Measurements from ENCODE around the gene ZNF578. TPM values are rescaled to one million over a fixed set of nuclear protein-coding genes. Genes with fewer than 3 reads are reported as not detected.
"Not testable (repeated sequence)": the region's sequence is repeated elsewhere in the genome, so short reads cannot be mapped to it uniquely, and the experiment has no call there.

ZNF578 gene
- total and polyA plus RNA-seq, 2 of the 4 experiments (the other 2 are of a cell fraction): 1.4 to 4.1 TPM

- H2AK9ac ChIP-seq (replicated peaks; ENCODE audit: low read depth, low read length, poor library complexity); ATAC-seq (ENCODE audit: low read depth); H3K23ac ChIP-seq (ENCODE audit: low read depth, low read length); H4K5ac ChIP-seq (ENCODE audit: low read depth, low read length); H2BK5ac ChIP-seq (ENCODE audit: low read depth, low read length, poor library complexity, severe bottlenecking); H3K9me1 ChIP-seq (ENCODE audit: insufficient read depth, low read length); BruUV-seq (replicated peaks); H2BK15ac ChIP-seq (ENCODE audit: low read depth, low read length); H4K20me1 ChIP-seq (ENCODE audit: insufficient read depth, low read length); H3K36me3 ChIP-seq (ENCODE audit: control insufficient read depth, insufficient read depth, low read length); H3K4me1 ChIP-seq (ENCODE audit: control insufficient read depth, insufficient read depth, low read length); H3K4me2 ChIP-seq (ENCODE audit: low read depth, low read length); H3K27ac ChIP-seq (ENCODE audit: insufficient read depth, low read length); H3K18ac ChIP-seq (ENCODE audit: low read depth, low read length); H2BK20ac ChIP-seq (ENCODE audit: low read depth, low read length); DNase-seq; dilution Hi-C loops (cut with HindIII; ENCODE audit: low sequenced_read_pairs, unreplicated experiment); intact Hi-C loops (cut with micrococcal nuclease); H3K56ac ChIP-seq (ENCODE audit: extremely low read depth, insufficient read depth, low read length); CTCF ChIA-PET; H4K8ac ChIP-seq (ENCODE audit: low read depth in 2 of 2, low read length in 2 of 2); H2BK120ac ChIP-seq (ENCODE audit: low read depth, low read length); POLR2A ChIA-PET (ENCODE audit: unreplicated experiment); H3K4me3 ChIP-seq (ENCODE audit: insufficient read depth, low read depth, low read length); H2AFZ ChIP-seq (replicated peaks; ENCODE audit: low read length, poor library complexity); H3K79me1 ChIP-seq (ENCODE audit: low read depth in 1 of 2, low read length in 2 of 2); in situ Hi-C loops (cut with MboI; ENCODE audit: low sequenced_read_pairs); H3K9ac ChIP-seq (ENCODE audit: low read depth, low read length); H3K14ac ChIP-seq (replicated peaks; ENCODE audit: low read depth, low read length); H3K4ac ChIP-seq (ENCODE audit: low read depth, low read length); H4K91ac ChIP-seq (ENCODE audit: insufficient read depth, low read depth, low read length); H3K27me3 ChIP-seq (ENCODE audit: control insufficient read depth, insufficient read depth, low read length); H2AK5ac ChIP-seq (ENCODE audit: low read depth, low read length): not testable (repeated sequence)
- H3K9me3 ChIP-seq (ENCODE audit: control insufficient read depth, insufficient read depth, low read length): peaks cover 56% of the 10 kb centered on the region
- WGBS, 2 experiments (ENCODE audit: extremely low coverage in 2 of 2, insufficient read length in 1 of 2): no CpG with 5 or more reads among the region's 7 CpGs
These were observed 31.7 kb downstream of the ZNF578 start for GRCh38 chr19:52485064-52485463.

GRCh38 chr19:52485561-52486240 is 32.3 kb downstream of the ZNF578 start:
- H3K9me1 ChIP-seq (ENCODE audit: insufficient read depth, low read length); H4K91ac ChIP-seq (ENCODE audit: insufficient read depth, low read depth, low read length); H3K9ac ChIP-seq (ENCODE audit: low read depth, low read length); H3K56ac ChIP-seq (ENCODE audit: extremely low read depth, insufficient read depth, low read length); H3K4ac ChIP-seq (ENCODE audit: low read depth, low read length); H2AFZ ChIP-seq (replicated peaks; ENCODE audit: low read length, poor library complexity); H2BK20ac ChIP-seq (ENCODE audit: low read depth, low read length); DNase-seq; H3K4me3 ChIP-seq (ENCODE audit: insufficient read depth, low read depth, low read length); H4K8ac ChIP-seq (ENCODE audit: low read depth in 2 of 2, low read length in 2 of 2); BruUV-seq (replicated peaks); H3K27ac ChIP-seq (ENCODE audit: insufficient read depth, low read length); in situ Hi-C loops (cut with MboI; ENCODE audit: low sequenced_read_pairs); H2AK5ac ChIP-seq (ENCODE audit: low read depth, low read length); H2BK15ac ChIP-seq (ENCODE audit: low read depth, low read length); ATAC-seq (ENCODE audit: low read depth); intact Hi-C loops (cut with micrococcal nuclease); H2AK9ac ChIP-seq (replicated peaks; ENCODE audit: low read depth, low read length, poor library complexity); H3K23ac ChIP-seq (ENCODE audit: low read depth, low read length); H2BK5ac ChIP-seq (ENCODE audit: low read depth, low read length, poor library complexity, severe bottlenecking); H2BK120ac ChIP-seq (ENCODE audit: low read depth, low read length); H3K4me2 ChIP-seq (ENCODE audit: low read depth, low read length); H4K20me1 ChIP-seq (ENCODE audit: insufficient read depth, low read length); H3K4me1 ChIP-seq (ENCODE audit: control insufficient read depth, insufficient read depth, low read length); dilution Hi-C loops (cut with HindIII; ENCODE audit: low sequenced_read_pairs, unreplicated experiment); H3K79me1 ChIP-seq (ENCODE audit: low read depth in 1 of 2, low read length in 2 of 2); H3K18ac ChIP-seq (ENCODE audit: low read depth, low read length); CTCF ChIA-PET; H3K27me3 ChIP-seq (ENCODE audit: control insufficient read depth, insufficient read depth, low read length); POLR2A ChIA-PET (ENCODE audit: unreplicated experiment); H3K14ac ChIP-seq (replicated peaks; ENCODE audit: low read depth, low read length); H3K36me3 ChIP-seq (ENCODE audit: control insufficient read depth, insufficient read depth, low read length); H4K5ac ChIP-seq (ENCODE audit: low read depth, low read length): not testable (repeated sequence)
- peaks cover 55% of the 10 kb centered on the region for H3K9me3 ChIP-seq (ENCODE audit: control insufficient read depth, insufficient read depth, low read length)
- whole genome bisulfite sequencing, 2 experiments (ENCODE audit: extremely low coverage in 2 of 2, insufficient read length in 1 of 2): no CpG with 5 or more reads among the region's 8 CpGs
